Medulla oblongata (tissue), 1 donor: ENCODE data around the gene CNGB1.
"Not testable (repeated sequence)": the region's sequence is repeated elsewhere in the genome, so short reads cannot be mapped to it uniquely, and the experiment has no call there.

Source experiments
- DNase-seq: peaks from one replicate; pipeline ENCODE4 v3.0.0-alpha.2; 2015; ENCODE audit errors: extremely low spot score

CNGB1 gene

DNA sequence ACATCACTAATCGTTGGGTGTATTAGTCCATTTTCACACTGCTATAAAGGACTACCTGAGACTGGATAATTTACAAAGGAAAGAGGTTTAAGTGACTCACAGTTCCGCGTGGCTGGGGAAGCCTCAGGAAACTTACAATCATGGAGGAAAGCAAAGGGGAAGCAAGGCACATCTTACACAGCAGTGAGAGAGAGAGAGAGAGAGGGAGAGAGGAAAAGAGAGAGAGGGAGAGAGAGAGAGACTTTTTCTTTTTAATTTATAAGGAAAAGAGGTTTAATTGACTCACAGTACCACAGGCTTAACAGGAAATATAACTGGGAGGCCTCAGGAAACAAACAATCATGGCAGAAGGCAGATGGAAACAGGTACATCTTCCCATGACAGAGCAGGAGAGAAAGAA is 41.7 kb downstream of the CNGB1 start:
- no peak for DNase-seq

DNA sequence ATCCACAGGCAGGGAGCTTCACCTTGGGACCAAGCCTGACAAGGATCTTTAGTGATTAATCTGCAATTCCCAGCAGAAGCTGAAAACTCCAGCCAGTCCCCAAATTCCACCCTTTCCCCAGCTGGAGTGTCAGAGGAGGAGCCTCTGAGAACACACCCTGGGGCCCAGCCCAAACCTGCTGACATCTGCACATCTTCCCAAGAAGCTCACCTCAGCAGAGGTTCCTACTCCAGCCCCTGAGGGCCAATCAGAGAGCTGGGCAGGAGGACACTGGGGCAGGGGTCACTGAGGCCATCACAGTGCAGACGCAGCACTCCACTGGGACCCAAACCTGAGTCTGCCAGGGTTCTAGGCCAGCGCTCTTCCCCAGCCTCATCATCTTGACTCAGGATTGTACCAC is 44.9 kb downstream of the CNGB1 start:
- no peak for DNase-seq

DNA sequence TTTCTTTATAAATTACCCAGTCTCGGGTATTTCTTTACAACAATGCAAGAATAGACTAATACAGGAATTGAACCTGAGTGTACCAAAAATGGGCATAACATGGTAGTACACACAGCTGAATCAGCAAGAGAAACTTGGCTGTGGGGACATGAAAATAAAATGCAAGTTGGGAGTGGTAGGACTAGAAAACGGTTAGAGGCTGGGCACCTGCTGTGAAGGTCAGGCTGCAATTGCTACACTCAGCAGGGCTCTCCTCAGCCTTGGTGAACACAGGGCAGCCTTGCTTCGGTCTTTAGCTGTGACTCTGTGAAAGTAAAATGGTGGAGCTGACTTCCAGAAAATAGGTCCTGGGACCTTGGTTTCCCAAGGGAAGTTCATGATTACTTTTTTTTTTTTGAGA is 45.6 kb downstream of the CNGB1 start:
- DNase-seq, result no peak

DNA sequence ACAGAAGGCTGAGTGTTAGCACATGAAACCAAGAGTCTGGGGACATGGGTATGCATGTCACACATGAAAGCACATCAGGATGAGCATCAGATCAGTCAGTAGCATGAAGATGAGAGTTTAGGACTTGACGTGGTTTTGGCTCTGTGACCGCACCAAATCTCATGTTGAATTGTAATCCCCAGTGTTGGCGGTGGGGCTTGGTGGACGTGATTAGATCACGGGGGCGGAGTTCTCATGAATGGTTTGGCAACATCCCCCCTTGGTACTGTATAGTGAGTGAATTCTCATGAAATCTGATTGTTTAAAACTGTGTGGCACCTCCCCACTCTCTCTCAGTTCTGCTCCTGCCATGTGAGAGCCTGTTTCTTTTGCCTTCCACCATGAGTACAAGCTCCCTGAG is 46.4 kb downstream of the CNGB1 start:
- no peak for DNase-seq

DNA sequence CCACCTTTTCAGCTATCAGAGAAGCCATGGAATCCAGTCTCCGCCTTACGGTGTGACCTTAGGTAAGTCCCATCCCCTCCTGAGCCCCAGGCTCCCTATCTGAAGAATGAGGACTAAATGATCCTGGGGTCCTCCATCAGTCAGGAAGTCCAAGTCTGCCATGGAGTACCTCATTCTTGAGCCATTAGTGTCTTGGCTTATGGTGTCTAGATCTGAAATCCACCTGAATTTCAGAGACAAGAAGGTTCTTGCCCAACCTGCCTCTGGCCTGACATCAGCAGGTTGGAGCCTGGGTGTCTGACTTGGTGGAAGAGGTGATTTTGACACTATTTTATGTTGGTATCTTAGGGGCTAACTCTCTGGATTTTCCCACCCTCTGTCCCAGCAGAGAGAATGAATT is 47.1 kb downstream of the CNGB1 start:
- no peak for DNase-seq

DNA sequence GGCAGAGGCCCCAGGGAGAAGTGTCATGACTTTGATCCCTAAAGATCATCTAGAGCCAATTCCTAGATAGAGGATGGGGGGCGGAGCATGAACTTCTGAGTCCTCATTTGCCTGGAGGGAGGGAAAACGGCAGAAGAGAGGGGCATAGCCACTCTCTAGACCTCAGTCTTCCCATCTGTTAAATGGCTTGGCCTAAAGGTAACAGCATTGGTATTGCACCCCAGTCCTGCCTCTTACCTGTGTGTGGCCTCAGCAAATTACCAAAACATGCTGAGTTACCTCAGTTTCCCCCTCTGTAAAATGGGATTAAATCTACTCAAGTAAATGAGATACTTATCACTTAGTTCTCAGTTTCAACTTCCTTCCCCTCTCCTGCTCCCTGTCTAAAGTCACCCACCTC is 47.5 kb downstream of the CNGB1 start:
- DNase-seq, result no peak

DNA sequence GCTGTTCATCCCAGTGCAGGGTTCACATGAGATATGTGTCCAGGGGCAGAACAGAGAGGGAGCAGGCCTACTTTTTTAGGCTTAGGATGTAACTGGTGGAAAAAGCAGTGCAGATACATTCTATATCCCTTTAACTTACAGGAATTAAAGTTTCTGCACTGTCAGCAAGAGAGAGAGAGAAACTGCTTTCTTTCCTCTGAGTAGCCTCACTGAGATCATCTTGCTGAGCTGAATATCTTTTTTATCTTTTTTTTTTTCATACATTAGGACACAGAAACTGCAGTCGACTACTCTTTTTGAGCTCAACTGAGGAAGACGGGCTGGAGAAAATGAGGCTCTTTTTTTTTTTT is 50.1 kb downstream of the CNGB1 start:
- DNase-seq, result no peak

DNA sequence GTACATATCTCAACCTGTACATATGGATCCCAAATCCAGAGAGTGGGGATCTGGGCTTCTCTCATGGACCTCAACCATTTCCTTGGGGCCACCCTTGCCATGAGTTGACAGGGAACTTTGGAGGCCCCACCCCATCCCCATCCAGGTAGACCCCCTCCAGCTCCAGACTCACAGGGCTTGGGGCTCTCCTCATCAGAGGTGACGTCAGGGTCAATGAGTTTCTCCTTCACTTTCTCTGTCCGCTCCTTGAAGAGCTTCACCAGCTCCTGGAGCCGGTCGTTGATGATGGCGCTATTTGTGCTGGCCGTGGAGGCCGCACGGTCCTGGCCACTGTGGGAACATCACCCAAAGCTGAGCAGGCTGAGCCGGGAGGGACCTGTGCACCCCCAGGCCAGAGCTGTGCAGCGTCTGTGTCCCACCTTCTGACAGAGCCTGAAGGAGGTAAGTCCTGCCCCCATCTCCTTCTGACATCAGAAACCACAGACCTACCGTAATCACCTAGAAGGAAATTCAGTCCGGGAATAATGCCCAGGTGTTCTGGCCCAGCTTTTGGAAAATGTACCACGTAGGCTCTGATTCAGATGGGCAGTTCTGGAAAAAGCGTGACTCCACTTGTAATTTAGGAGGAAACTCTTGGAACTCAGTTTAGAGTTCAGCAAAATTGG is 50.6 kb downstream of the CNGB1 start:
- DNase-seq, result no peak

DNA sequence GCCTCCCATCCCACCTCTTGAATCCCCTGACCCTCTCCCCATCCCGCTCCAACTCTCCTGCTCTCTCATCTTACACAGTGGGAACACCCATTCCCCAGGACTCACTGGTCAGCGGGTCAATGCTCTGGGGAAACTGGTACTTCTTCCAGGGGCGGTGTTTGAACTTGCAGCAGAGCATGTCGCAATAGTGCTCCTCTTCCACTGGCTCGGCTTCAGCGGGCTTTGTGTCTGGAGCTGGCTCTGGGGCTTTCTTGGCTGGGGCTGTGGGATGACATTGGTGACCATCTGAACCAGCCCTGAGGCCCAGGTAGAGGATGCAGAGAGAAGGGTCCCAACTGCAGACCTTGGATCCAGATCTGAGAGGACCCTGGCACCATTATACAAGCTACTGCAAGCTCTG is 51.9 kb downstream of the CNGB1 start:
- DNase-seq, result no peak

DNA sequence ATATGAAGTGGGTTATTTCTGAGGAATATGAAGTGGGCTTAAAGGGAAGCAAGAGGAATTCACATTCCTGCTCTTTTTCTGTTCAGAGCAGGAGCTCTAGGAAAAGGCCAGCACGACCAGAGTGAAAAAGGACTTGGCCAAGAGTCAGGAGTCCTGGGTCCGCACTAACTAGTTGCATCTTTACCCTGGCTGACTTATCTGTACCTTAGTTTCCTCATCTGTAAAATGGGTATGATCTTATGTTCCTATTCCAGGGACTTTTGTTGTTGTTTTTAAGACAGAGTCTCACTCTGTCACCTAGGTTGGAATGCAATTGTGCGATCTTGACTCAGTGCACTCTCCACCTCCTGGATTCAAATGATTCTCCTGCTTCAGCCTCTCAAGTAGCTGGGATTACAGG is 52.5 kb downstream of the CNGB1 start:
- no peak for DNase-seq

DNA sequence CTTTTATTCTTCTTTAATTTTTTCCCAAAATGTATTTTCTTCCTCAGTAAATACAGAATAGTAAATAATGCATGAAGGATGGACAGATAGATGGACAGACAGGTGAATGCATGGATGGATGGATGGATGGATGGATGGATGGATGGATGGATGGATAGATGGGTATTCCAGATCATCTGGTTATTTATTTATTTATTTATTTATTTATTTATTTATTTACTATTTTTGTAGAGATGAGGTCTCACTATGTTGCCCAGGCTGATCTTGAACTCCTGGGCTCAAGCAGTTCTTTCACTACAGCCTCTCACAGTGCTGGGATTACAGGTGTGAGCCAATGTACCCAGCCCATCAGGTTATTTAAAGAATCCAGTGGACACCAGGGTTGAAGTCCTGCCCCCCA is 53.0 kb downstream of the CNGB1 start:
- not testable (repeated sequence) for DNase-seq

DNA sequence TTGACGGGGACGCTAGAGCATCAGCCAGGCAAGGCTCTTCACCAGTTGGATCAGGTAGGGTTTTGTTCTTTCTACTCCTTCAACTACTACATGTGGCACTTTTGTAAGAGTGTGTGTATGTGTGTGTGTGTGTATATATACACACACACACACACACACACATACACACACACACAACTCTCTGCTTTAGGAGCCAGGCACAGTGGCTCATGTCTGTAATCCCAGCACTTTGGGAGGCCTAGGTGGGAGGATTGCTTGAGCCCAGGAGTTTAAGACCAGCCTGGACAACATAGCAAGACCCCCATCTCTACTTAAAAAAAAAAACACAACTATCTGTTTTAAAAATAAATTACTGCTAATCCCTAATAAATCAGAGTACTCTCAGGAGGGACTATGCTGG is 53.4 kb downstream of the CNGB1 start:
- not testable (repeated sequence) for DNase-seq

DNA sequence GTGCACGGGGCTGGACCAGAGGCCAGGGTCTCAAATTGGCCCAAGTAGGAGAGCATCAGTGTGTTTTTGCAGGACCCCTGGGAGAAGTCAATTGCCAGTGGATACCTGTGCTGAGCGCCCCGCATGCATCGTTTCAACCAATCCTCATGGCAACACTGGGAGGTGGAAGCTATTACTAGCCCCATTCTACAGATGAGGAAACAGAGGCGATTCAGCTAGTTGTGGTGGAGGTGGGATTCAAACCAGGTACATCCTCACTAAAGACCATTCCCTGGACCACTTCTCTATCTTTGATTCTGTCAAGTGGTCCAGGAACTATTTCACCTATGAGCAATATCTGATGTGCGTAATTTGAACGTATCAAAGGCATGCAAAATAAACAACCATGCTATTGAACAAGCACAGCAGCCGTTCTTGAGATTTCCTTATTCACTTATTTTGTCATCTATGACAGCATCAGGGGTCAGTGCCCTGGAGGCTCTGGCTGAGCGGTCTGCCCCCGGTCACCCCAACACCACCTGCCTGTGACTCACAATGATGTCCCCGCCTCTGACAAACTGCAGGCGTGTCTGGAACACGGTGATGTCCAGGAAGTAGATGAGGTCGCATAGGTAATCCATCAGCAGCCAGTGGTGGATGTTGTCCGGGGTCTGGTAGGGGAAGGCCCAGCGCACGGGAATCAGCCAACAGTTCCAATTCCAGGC is 54.0 kb downstream of the CNGB1 start:
- DNase-seq, result no peak

DNA sequence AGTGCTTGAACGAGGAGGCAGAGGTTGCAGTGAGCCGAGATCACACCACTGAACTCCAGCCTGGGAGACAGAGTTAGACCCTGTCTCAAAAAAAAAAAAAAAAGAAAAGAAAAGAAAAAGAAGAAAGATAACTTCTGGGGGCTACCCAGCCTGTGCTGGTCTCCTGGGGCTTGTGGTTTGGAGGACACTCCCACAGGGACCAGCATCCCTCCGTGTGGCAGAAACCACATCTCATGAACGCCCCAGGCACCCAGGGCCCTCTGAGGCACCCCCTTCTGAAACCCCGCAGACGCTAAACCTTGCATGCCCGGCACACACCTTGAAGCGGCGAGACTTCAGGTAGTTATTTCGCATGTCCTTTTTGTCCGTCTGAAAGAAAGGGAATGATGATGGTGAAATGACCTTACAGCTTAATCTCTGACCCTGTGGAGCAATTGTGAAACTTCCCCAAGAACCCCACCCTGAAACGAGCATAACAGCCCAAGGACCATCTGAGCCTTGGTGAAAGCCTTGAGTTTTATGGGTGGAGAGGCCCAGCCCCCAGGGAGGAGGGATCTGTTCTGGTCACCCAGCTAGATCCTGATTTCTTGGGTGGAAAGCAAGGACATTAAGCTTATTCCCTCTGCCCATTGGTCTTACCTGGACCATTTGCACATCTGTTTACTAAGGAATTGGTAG is 55.0 kb downstream of the CNGB1 start:
- no peak for DNase-seq

DNA sequence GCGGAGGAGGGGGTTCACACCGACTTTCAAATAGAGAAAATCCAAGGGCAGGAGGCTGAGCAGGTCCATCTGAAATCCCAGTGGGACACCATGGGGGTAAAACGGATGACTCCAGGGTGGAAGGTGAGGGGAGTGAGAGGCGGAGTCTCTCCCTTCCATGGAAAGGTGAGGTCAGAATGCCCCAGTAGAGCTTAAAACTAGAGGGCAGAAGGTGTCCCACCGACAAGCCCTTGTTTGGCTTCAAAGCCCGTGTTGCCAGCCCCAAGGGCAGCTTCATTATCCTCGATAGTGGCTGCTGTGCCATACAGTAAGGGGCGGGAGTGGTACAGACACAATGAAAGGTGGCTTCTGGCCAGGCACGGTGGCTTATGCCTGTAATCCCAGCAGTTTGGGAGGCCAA is 55.7 kb downstream of the CNGB1 start:
- DNase-seq, result no peak

DNA sequence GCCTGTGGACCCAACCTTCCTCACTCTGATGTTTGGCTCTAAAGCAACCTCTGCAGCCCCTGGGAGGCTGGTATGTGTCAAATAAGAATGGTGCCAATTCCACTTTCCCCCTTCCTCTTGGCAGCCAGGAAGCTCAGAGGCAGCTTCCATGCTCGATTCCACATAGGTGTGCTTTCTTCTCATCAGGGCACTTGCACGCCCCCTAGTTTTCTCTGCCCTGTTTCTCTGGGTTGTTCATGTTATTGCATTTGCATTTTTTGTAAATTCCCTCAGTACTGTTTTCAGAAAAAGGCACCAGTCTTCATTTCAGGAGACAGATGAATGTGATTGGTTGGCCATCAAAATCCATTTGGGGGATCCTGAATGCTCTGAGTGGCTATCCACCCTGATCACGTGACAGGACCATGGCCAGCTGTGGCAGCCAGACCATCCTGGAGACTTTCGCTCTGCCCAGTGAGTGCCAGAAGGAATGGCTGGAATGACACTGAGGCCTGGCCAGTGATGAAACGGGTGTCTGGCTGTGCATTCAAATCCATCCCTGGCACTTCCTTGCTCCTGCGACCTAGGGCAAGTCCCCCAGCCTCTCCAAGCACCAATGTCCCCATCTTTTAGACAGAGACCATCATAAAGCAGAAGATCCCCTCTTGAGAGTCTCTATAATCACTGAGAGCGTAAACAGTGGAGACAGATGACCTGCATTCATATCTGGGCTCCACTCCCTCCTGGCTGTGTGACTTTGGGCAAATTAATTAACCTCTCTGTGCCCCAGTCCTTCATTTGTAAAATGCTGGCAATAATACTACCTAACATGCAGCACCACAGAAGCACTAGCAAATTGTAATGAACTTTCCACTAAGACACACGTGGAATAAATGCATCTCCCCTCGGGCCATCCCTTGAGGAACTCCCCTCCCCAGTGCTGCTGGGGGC is 56.4 kb downstream of the CNGB1 start:
- no peak for DNase-seq

DNA sequence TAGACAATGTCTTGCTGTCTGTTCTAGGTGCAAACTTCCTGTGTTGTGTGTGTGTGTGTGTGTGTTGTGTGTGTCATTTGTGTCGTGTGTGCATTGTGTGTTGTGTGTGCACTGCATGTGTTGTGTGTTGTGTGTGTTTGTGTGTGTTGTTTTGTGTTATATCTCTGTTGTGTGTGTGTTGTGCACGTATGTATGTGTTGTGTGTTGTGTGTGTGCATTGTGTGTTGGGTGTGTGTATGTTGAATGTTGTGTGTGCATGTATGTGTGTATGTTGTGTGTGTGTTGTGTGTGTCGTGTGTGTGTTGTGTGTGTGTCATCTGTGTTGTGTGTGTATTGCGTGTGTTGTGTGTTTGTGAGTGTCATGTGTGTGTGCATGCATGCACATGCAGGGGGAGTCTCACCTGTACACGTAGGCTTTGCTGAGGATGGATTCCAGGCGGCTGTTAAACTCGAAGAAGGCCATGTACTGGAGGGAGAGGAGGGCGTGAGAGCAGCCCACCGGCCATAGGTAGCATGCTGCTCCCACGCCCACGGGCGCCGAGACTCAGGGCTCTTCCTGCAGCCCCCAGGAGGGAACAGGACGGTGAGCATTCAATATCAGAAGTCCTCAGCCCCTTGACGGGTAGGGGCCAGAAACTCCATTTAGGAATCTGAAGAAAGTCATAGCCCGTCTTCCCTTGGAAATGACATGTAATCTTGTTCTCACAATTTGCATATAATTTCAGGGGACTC is 58.2 kb downstream of the CNGB1 start:
- no peak for DNase-seq

DNA sequence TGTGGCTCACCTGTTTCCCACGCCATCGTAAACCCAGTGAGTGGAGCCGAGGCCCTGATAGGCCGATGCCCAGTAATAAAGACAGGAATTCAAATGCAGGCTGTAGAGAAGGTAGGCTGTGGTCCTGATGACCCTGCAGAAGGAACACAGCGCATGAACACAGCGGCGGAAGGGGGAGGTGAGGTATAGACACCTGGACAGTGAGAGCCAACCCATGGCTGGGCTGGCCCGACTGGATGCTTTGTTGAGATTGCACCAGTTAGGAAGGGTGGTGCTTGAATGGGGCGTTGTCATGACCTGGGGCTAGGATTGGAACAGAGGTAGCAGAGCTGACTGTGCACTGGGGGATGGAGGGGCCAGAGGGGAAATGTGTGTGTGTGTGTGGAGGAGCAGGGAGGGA is 59.2 kb downstream of the CNGB1 start:
- no peak for DNase-seq

DNA sequence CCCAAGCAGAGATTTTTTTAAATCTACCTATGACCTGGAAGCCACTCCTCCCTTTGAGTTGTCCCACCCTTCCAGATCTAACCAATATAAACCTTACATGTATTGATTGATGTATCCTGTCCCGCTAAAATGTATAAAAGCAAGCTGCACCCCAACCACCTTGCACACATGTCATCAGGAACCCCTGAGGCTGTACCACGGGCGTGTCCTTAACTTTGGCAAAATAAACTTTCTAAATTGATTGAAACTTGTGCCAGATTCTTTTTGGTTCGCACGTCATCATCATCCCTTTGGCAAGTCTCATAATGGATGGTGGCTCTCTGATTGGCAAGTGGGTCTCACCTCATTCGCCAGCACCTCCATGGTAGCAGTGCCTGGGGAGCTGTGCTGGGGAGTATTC is 60.2 kb downstream of the CNGB1 start:
- no peak for DNase-seq

DNA sequence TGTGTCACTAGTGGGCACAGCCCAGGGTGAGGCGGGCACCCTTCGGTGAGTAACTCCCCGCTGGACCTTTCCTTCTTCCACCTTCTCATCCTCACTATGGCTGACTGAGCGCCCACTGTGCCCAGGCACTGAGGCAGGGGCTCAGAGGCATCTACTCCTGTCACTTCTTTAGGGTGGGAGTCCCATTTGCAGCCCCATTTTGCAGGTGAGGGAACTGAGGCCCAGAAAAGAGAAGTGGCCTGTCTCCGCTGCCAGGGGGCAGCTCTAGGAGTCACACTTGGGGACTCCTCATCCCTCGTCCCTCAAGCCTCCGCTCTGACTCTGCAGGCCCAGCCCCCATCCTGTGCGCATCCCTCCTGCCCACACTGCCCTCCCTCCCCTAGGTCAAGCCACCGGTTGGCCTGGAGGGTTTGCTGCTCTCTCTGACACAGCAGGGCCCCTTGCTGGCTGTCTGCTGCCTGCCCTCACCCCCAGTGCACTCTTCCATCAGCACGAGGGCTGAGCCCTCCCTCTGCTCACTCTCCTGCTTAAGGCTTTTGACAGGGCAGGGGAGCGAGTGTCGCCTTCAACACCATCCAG is 62.4 kb downstream of the CNGB1 start:
- DNase-seq, result no peak
